ENCODE results near the gene SLC27A2.

The SLC27A2 gene

GRCh38 chr15:50247819-50248655 lies 66.0 kb downstream of the SLC27A2 start:
- DNase-seq (ENCODE audit: low read depth) = no peak

GRCh38 chr15:50248994-50249582 lies 67.1 kb downstream of the SLC27A2 start:
- in situ Hi-C loops (cut with HindIII; ENCODE audit: low sequenced_read_pairs) = no loop called here
- no peak for DNase-seq (ENCODE audit: low read depth)
- no peak overlapping the region for H3K4me3 ChIP-seq (ENCODE audit: low read depth, low read length)
- TF ChIP-seq CTCF (IDR thresholded peaks at IDR 0.05; ENCODE audit: low read depth, low read length, missing control alignments) = no peak

More at GRCh38 chr15:50247819-50248655, 66.0 kb downstream of the SLC27A2 start:
- in situ Hi-C loops (cut with HindIII; ENCODE audit: low sequenced_read_pairs) = no loop called here
- H3K4me3 ChIP-seq (ENCODE audit: low read depth, low read length) = no peak overlapping the region
- no peak for TF ChIP-seq CTCF (IDR thresholded peaks at IDR 0.05; ENCODE audit: low read depth, low read length, missing control alignments)

GRCh38 chr15:50249704-50250103 lies 67.7 kb downstream of the SLC27A2 start:
- in situ Hi-C loops (cut with HindIII; ENCODE audit: low sequenced_read_pairs) = loop anchor here (5.0 kb wide), 1 partner anchor 32 kb away; no protein-coding TSS in a partner anchor
- DNase-seq (ENCODE audit: low read depth) = no peak
- TF ChIP-seq CTCF (IDR thresholded peaks at IDR 0.05; ENCODE audit: low read depth, low read length, missing control alignments) = no peak
- H3K4me3 ChIP-seq (ENCODE audit: low read depth, low read length) = no peak overlapping the region

DNA sequence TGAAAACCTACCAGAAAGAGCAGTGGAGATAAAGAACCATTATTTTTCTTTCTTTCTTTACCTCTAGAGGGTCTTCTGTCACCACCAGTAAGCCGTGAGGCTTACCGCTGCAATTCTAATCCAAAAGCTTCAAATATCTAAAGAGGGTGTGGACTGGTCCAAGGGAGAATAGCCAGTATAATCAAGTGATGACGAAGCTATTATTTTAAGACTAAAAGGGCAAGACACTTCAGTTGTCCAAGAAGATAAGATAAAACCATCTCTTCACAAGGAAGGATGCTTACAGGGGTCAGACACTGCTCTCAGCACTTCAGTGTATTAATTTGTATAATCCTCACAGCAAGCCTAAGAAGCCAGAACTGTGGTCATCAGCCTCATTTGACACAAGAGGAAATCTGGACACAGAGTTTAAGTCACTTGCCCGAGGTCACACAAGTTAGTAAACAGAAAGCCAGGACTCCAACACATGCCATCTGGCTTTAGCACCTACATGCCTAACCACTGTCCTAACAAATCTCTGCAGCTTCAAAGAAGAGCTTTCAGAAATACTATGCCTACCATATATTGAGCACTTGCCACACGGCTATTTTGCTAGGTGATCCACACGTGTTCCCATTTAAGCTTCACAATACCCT lies 68.9 kb downstream of the SLC27A2 start:
- no peak overlapping the region for H3K4me3 ChIP-seq (ENCODE audit: low read depth, low read length)
- in situ Hi-C loops (cut with HindIII; ENCODE audit: low sequenced_read_pairs) = loop anchor here (5.0 kb wide), 1 partner anchor 34 kb away; no protein-coding TSS in a partner anchor
- no peak for DNase-seq (ENCODE audit: low read depth)
- no peak for TF ChIP-seq CTCF (IDR thresholded peaks at IDR 0.05; ENCODE audit: low read depth, low read length, missing control alignments)

DNA sequence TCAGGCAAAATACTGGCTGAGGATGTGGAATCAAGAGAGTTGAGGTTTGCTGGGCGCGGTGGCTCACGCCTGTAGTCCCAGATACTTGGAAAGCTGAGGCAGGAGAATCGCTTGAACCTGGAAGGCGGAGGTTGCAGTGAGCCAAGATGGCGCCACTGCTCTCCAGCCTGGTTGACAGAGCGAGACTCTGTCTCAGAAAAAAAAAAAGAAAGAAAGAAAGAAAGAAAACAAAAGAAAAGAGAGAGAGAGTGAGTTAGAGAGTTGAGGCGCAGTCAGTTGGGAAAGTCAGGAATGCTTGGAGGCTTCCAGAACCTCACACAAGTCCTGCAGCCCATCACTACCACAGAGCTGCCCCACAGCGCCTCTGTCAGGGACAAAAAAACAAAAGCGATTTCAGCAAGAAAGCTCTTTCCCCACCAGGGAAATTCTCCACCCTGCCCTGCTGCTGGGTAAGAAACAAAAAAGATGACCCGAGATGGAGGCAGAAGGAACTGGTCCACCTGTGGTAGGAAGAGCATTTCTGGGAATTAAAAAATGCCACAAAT lies 69.7 kb downstream of the SLC27A2 start:
- no peak overlapping the region for H3K4me3 ChIP-seq (ENCODE audit: low read depth, low read length)
- no peak for DNase-seq (ENCODE audit: low read depth)
- in situ Hi-C loops (cut with HindIII; ENCODE audit: low sequenced_read_pairs) = loop anchor here (5.0 kb wide), 1 partner anchor 34 kb away; no protein-coding TSS in a partner anchor
- no peak for TF ChIP-seq CTCF (IDR thresholded peaks at IDR 0.05; ENCODE audit: low read depth, low read length, missing control alignments)

DNA sequence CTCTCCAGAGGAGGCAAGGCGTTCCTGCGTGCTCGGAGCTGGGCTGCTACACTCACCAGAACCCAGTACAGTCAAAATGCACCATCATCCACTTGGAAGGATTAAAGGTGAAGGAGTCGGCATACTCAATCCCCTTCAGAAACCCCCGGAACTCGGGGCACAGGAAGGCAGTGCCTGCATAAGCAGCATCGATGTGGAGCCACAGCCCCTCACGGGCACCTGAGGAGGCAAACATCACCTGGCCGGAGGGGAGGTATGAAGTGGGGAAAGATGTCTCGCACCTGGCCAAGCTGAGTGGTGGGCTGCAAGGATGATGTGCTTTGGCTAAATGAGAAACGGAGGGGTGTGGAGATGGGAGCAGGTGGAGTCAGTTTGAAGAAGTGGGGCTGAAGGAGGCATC lies 70.6 kb downstream of the SLC27A2 start:
- no peak for TF ChIP-seq CTCF (IDR thresholded peaks at IDR 0.05; ENCODE audit: low read depth, low read length, missing control alignments)
- H3K4me3 ChIP-seq (ENCODE audit: low read depth, low read length) = no peak overlapping the region
- no peak for DNase-seq (ENCODE audit: low read depth)
- in situ Hi-C loops (cut with HindIII; ENCODE audit: low sequenced_read_pairs) = loop anchor here (5.0 kb wide), 1 partner anchor 35 kb away; no protein-coding TSS in a partner anchor

All from astrocyte of the cerebellum (primary cell).